T-cell (primary cell): ENCODE measurements around the gene GPR65. TPM values are rescaled to one million over a fixed set of nuclear protein-coding genes. Genes with fewer than 3 reads are reported as not detected.

Source experiments
- ATAC-seq, 4 experiments: fragments of 200-7000 bp in 3 of 4; fragments of 150-1000 bp in 1 of 4; cut with Tn5 transposase; replicated peaks in 1 of 4; 1 replicate in 3 of 4; 2 replicates in 1 of 4; pipeline ENCODE4 v1.10.0; 2021; ENCODE audit warnings: moderate library complexity in 3 of 4, mild to moderate bottlenecking in 2 of 4, moderate number of reproducible peaks in 1 of 4
- CTCF ChIA-PET, 2 donors: fragments of 300-600 bp; sonication (Branson Sonifier 250); formaldehyde crosslinking; loops; one replicate each; lab custom pipeline; 2022; ENCODE audit warnings: antibody characterized with exemption in 2 of 2; lab: Charles Lee
- POLR2A ChIA-PET, 2 donors: fragments of 300-600 bp; sonication (Branson Sonifier 250); formaldehyde crosslinking; loops; one replicate each; lab custom pipeline; 2022; ENCODE audit warnings: antibody characterized with exemption in 2 of 2; lab: Charles Lee
- DNase-seq, 35 experiments: peaks; one replicate each; pipeline versions ENCODE4 v3.0.0 to v3.0.0-alpha.2; 2013 to 2023
- H3K27ac ChIP-seq: one replicate; pipeline ENCODE4 v1.5.1; 2013; ENCODE audit warnings: low read length
- H3K27me3 ChIP-seq, 2 experiments: replicated peaks in 1 of 2; 1 replicate in 1 of 2; 2 replicates in 1 of 2; pipeline versions ENCODE4 v1.6.1 to v1.7.0; 2013; ENCODE audit warnings: low read length in 1 of 2, mixed read lengths in 1 of 2; ENCODE audit not compliant: control insufficient read depth in 2 of 2, insufficient read depth in 2 of 2; ENCODE audit errors: extremely low read depth in 1 of 2
- H3K36me3 ChIP-seq, 2 donors: 1 replicate in 1 of 2; 2 replicates in 1 of 2; pipeline versions ENCODE4 v1.6.1 to v1.7.0; 2013; ENCODE audit warnings: low read length in 1 of 2; ENCODE audit not compliant: control insufficient read depth in 2 of 2, insufficient read depth in 1 of 2; ENCODE audit errors: extremely low read depth in 1 of 2
- H3K4me1 ChIP-seq, 2 experiments: 1 replicate in 1 of 2; 2 replicates in 1 of 2; pipeline versions ENCODE4 v1.6.1 to v1.7.0; 2013; ENCODE audit warnings: low read length in 2 of 2, mixed read lengths in 1 of 2; ENCODE audit not compliant: insufficient read depth in 2 of 2, control insufficient read depth in 1 of 2; ENCODE audit errors: extremely low read depth in 1 of 2
- H3K4me3 ChIP-seq, 2 donors: 1 replicate in 1 of 2; 2 replicates in 1 of 2; pipeline versions ENCODE4 v1.5.1 to v1.7.0; 2013; ENCODE audit warnings: mild to moderate bottlenecking in 2 of 2, low read length in 1 of 2, moderate library complexity in 1 of 2; ENCODE audit not compliant: control insufficient read depth in 1 of 2; ENCODE audit errors: extremely low read depth in 1 of 2
- H3K9me3 ChIP-seq: 2 replicates; pipeline ENCODE4 v1.7.0; 2013
- H3K27ac Mint-ChIP-seq, 2 donors: one replicate each; pipeline ENCODE4 v1.8.0; 2020 to 2021; ENCODE audit warnings: mild to moderate bottlenecking in 2 of 2, mixed read lengths in 2 of 2
- H3K27me3 Mint-ChIP-seq, 2 donors: one replicate each; pipeline ENCODE4 v1.8.0; 2021 to 2022; ENCODE audit warnings: mixed read lengths in 2 of 2
- H3K36me3 Mint-ChIP-seq: one replicate; pipeline ENCODE4 v1.8.0; 2021; ENCODE audit warnings: mixed read lengths
- H3K4me1 Mint-ChIP-seq, 3 donors: one replicate each; pipeline ENCODE4 v1.8.0; 2020 to 2022; ENCODE audit warnings: mixed read lengths in 3 of 3, mild to moderate bottlenecking in 1 of 3
- H3K4me3 Mint-ChIP-seq, 3 donors: one replicate each; pipeline ENCODE4 v1.8.0; 2020 to 2022; ENCODE audit warnings: mild to moderate bottlenecking in 3 of 3, mixed read lengths in 3 of 3, moderate library complexity in 3 of 3
- H3K9me3 Mint-ChIP-seq, 3 donors: one replicate each; pipeline ENCODE4 v1.8.0; 2020 to 2022; ENCODE audit warnings: mixed read lengths in 3 of 3
- WGBS: methylation state at CpG from one replicate; pipeline ENCODE4 v1.1.5; 2013; ENCODE audit warnings: missing lambda C conversion rate; ENCODE audit not compliant: insufficient coverage; 5-methylcytosine and 5-hydroxymethylcytosine counted together
- total RNA-seq, 35 experiments: library from RNA in 6 of 35; stranded (reverse) in 6 of 35; fragments of 120-200 nt in 1 of 35; gene quantifications; one replicate each; pipeline versions ENCODE4 v1.2.1 to v1.2.4 and lab custom pipeline; 2013 to 2026

Gene GPR65
- total RNA-seq, 5 donors from 2014 or later (not counting 1 experiment from before 2014, with no cell fraction given) = 8.3 to 13.4 (median 10.9) TPM

- ChIA-PET CTCF (interaction anchor here (0.6 to 1.8 kb wide), 2 partner anchors 51 to 1677 kb away, joined by 6 read pairs; no protein-coding TSS in a partner anchor), POLR2A (interaction anchor here in 1 of 2 donors (2.0 kb wide), 1 partner anchor 10 kb away, joined by 59 read pairs; the partner anchor contains the start of gene GPR65)
- DNase-seq (no peak), ATAC-seq (no peak)
- Mint-ChIP-seq H3K9me3 (no peaks in the 10 kb centered on the region), H3K27me3 (no peaks in the 10 kb centered on the region), H3K27ac (peak overlapping the region; percentile 11 to 99), H3K4me3 (peak overlapping the region in 1 of 3 donors; percentile 88), H3K36me3 (no peaks in the 10 kb centered on the region), H3K4me1 (peaks cover 48 to 55% (median 49%) of the 10 kb centered on the region in 3 donors)
- Histone ChIP-seq H3K27ac (peak overlapping the region; percentile 98), H3K27me3 (no peaks in the 10 kb centered on the region), H3K4me3 (no peak overlapping the region), H3K4me1 (peaks cover 7 to 29% of the 10 kb centered on the region in 2 experiments), H3K36me3 (no peaks in the 10 kb centered on the region), H3K9me3 (no peaks in the 10 kb centered on the region)
- WGBS = no CpG with 5 or more reads among the region's 1 CpG
Observed at GRCh38 chr14:87996291-87996592, 8.7 kb upstream of the GPR65 start.

- POLR2A ChIA-PET = no interaction called here
- CTCF ChIA-PET = no interaction called here
Observed at GRCh38 chr14:87998482-87998881, 6.5 kb upstream of the GPR65 start.

GRCh38 chr14:87999277-87999676, 5.7 kb upstream of the GPR65 start:
- Mint-ChIP-seq H3K27me3 (no peaks in the 10 kb centered on the region), H3K27ac (no peak overlapping the region), H3K4me1 (peaks cover 39 to 48% (median 43%) of the 10 kb centered on the region in 3 donors), H3K36me3 (no peaks in the 10 kb centered on the region), H3K9me3 (no peaks in the 10 kb centered on the region), H3K4me3 (no peak overlapping the region)
- no peak overlapping the region for H3K4me3 ChIP-seq
- no peaks in the 10 kb centered on the region for H3K36me3 ChIP-seq
- H3K4me1 ChIP-seq = peaks cover 19 to 20% of the 10 kb centered on the region in 2 experiments
- ATAC-seq (no peak), DNase-seq (no peak)
- no peaks in the 10 kb centered on the region for H3K27me3 ChIP-seq
- H3K9me3 ChIP-seq = no peaks in the 10 kb centered on the region
- ChIA-PET CTCF (interaction anchor here in 1 of 2 donors (0.6 kb wide), 1 partner anchor 13 kb away, joined by 4 read pairs; no protein-coding TSS in a partner anchor), POLR2A (no interaction called here)
- no CpG with 5 or more reads among the region's 2 CpGs for WGBS
- no peak overlapping the region for H3K27ac ChIP-seq

More at GRCh38 chr14:87998482-87998881, 6.5 kb upstream of the GPR65 start:
- Mint-ChIP-seq H3K4me1 (peaks cover 44 to 55% (median 48%) of the 10 kb centered on the region in 3 donors), H3K4me3 (no peak overlapping the region), H3K36me3 (no peaks in the 10 kb centered on the region), H3K27me3 (no peaks in the 10 kb centered on the region), H3K27ac (no peak overlapping the region), H3K9me3 (no peaks in the 10 kb centered on the region)
- Histone ChIP-seq H3K27me3 (no peaks in the 10 kb centered on the region), H3K4me3 (no peak overlapping the region), H3K27ac (no peak overlapping the region), H3K36me3 (no peaks in the 10 kb centered on the region), H3K4me1 (peaks cover 18 to 25% of the 10 kb centered on the region in 2 experiments), H3K9me3 (no peaks in the 10 kb centered on the region)
- DNase-seq = no peak
- ATAC-seq = no peak

- Mint-ChIP-seq H3K27ac (peak overlapping the region; percentile 2 to 80), H3K4me3 (peak overlapping the region in 1 of 3 donors; percentile 39), H3K4me1 (peaks cover 37 to 41% (median 38%) of the 10 kb centered on the region in 3 donors), H3K9me3 (no peaks in the 10 kb centered on the region), H3K36me3 (no peaks in the 10 kb centered on the region), H3K27me3 (no peaks in the 10 kb centered on the region)
- H3K4me3 ChIP-seq = no peak overlapping the region
- H3K36me3 ChIP-seq = no peaks in the 10 kb centered on the region
- no peaks in the 10 kb centered on the region for H3K9me3 ChIP-seq
- peaks cover 12 to 40% of the 10 kb centered on the region in 2 experiments for H3K4me1 ChIP-seq
- WGBS = 67% methylated on average over 1 of the region's 4 CpGs
- no peaks in the 10 kb centered on the region for H3K27me3 ChIP-seq
- H3K27ac ChIP-seq = no peak overlapping the region
- ChIA-PET CTCF (no interaction called here), POLR2A (no interaction called here)
- ATAC-seq (no peak), DNase-seq (peak in 9 of 35 experiments; percentile 2 to 26 (median 16))
Observed at GRCh38 chr14:88002421-88003075, 2.4 kb upstream of the GPR65 start.

- no CpG with 5 or more reads among the region's 4 CpGs for WGBS
- peak overlapping the region in 1 of 3 donors; percentile 39 for H3K4me3 Mint-ChIP-seq
- H3K27me3 Mint-ChIP-seq = no peaks in the 10 kb centered on the region
- no peak for DNase-seq
- peaks cover 17 to 49% of the 10 kb centered on the region in 2 experiments for H3K4me1 ChIP-seq
- H3K9me3 ChIP-seq = no peaks in the 10 kb centered on the region
- no peaks in the 10 kb centered on the region for H3K36me3 ChIP-seq
- H3K27ac Mint-ChIP-seq = no peak overlapping the region
- ATAC-seq = no peak
- H3K4me1 Mint-ChIP-seq = peaks cover 44 to 50% (median 46%) of the 10 kb centered on the region in 3 donors
- no peak overlapping the region for H3K4me3 ChIP-seq
- no peak overlapping the region for H3K27ac ChIP-seq
- H3K9me3 Mint-ChIP-seq = no peaks in the 10 kb centered on the region
- H3K27me3 ChIP-seq = no peaks in the 10 kb centered on the region
- peaks cover 5% of the 10 kb centered on the region for H3K36me3 Mint-ChIP-seq
- CTCF ChIA-PET = interaction anchor here in 1 of 2 donors (2.7 kb wide), 1 partner anchor 8 kb away, joined by 15 read pairs; no protein-coding TSS in a partner anchor
- POLR2A ChIA-PET = no interaction called here
Observed at GRCh38 chr14:88003425-88003824, 1.5 kb upstream of the GPR65 start.

GRCh38 chr14:88004506-88005036, 364 bp upstream of the GPR65 start:
- no peaks in the 10 kb centered on the region for H3K9me3 Mint-ChIP-seq
- ChIA-PET POLR2A (interaction anchor here (0.8 to 4.1 kb wide), 4 partner anchors 9 to 15 kb away, joined by 3 to 59 read pairs (median 18); partner anchors contain the start of gene GALC (in 1 of the 2)), CTCF (interaction anchor here in 1 of 2 donors (0.6 to 2.9 kb wide), 4 partner anchors 10 to 59 kb away, joined by 3 to 15 read pairs (median 13); partner anchors contain the start of gene GALC)
- DNase-seq = no peak
- H3K27ac ChIP-seq = peak overlapping the region; percentile 96
- peak overlapping the region; percentile 75 to 84 for H3K27ac Mint-ChIP-seq
- H3K4me3 Mint-ChIP-seq = peak overlapping the region; percentile 80 to 87 (median 83)
- peak overlapping the region; percentile 57 to 74 for H3K4me3 ChIP-seq
- no peak for ATAC-seq
- no CpG with 5 or more reads among the region's 3 CpGs for WGBS
- no peaks in the 10 kb centered on the region for H3K27me3 Mint-ChIP-seq
- peaks cover 55 to 58% (median 56%) of the 10 kb centered on the region in 3 donors for H3K4me1 Mint-ChIP-seq
- H3K36me3 ChIP-seq = peaks cover 0 to 9% of the 10 kb centered on the region in 2 donors
- H3K36me3 Mint-ChIP-seq = peaks cover 8% of the 10 kb centered on the region
- H3K4me1 ChIP-seq = peaks cover 25 to 57% of the 10 kb centered on the region in 2 experiments
- H3K27me3 ChIP-seq = no peaks in the 10 kb centered on the region
- H3K9me3 ChIP-seq = no peaks in the 10 kb centered on the region
